GM12891 (cell line): Measurements from ENCODE around the gene PKNOX1.
"Not testable (repeated sequence)": the region's sequence is repeated elsewhere in the genome, so short reads cannot be mapped to it uniquely, and the experiment has no call there.

Experiments used
- DNase-seq: peaks from one replicate; pipeline ENCODE4 v3.0.0; 2011; ENCODE audit warnings: low spot score; ENCODE audit not compliant: insufficient read length
- FAIRE-seq: peaks from 2 replicates; lab custom pipeline; 2011; peaks lifted over from hg19 to GRCh38; lab: Jason Lieb, UNC

The PKNOX1 gene

GRCh38 chr21:43082587-43083300 is 108.4 kb downstream of the PKNOX1 start:
- DNase-seq, FAIRE-seq: not testable (repeated sequence)
